GM12878 (cell line): Measurements from ENCODE around the gene NIN. TPM values are rescaled to one million over a fixed set of nuclear protein-coding genes. Genes with fewer than 3 reads are reported as not detected.

Experiments
- CREB1 ChIP-seq: IDR thresholded peaks from 2 replicates; pipeline ENCODE4 v1.6.1; 2012; ENCODE audit warnings: low read depth, mild to moderate bottlenecking, inconsistent platforms
- CREM ChIP-seq: IDR thresholded peaks from 2 replicates; pipeline ENCODE4 v1.6.1; 2014; ENCODE audit warnings: antibody characterized with exemption, low read depth
- EP300 ChIP-seq, 2 experiments: fragments of 150-350 bp in 1 of 2; IDR thresholded peaks; 2 replicates each; pipeline ENCODE4 v1.6.1; 2011 to 2012; ENCODE audit warnings: low read depth in 2 of 2, low read length in 2 of 2, borderline replicate concordance in 1 of 2, improper control_type of control experiment in 1 of 2, inconsistent platforms in 1 of 2; ENCODE audit not compliant: control insufficient read depth in 1 of 2
- ESRRA ChIP-seq: IDR thresholded peaks from 2 replicates; pipeline ENCODE4 v1.6.1; 2012; ENCODE audit warnings: mild to moderate bottlenecking, low read length, improper control_type of control experiment
- EZH2 ChIP-seq: IDR thresholded peaks from 2 replicates; pipeline ENCODE4 v1.6.1; 2012; ENCODE audit warnings: low read depth, mild to moderate bottlenecking, control low read depth, inconsistent platforms, low read length, borderline replicate concordance; ENCODE audit not compliant: control insufficient read depth
- FOS ChIP-seq: IDR thresholded peaks from 3 replicates; pipeline ENCODE4 v1.6.1; 2011; ENCODE audit warnings: borderline replicate concordance; ENCODE audit not compliant: insufficient read length; ENCODE audit errors: extremely low read depth
- IRF4 ChIP-seq: IDR thresholded peaks from 2 replicates; pipeline ENCODE4 v1.6.1; 2011; ENCODE audit warnings: low read depth, low read length
- KAT2A ChIP-seq: conservative IDR thresholded peaks from 2 replicates; pipeline ENCODE4 v1.6.1; 2011; ENCODE audit warnings: low read depth, low read length; ENCODE audit not compliant: control insufficient read depth
- MYC ChIP-seq: IDR thresholded peaks from 2 replicates; pipeline ENCODE4 v1.6.1; 2011; ENCODE audit warnings: mild to moderate bottlenecking, low read length, moderate library complexity, inconsistent platforms; ENCODE audit not compliant: insufficient read depth, insufficient replicate concordance, insufficient read length, severe bottlenecking
- NFXL1 ChIP-seq: fragments of 450-650 bp; IDR thresholded peaks from 2 replicates; pipeline ENCODE4 v1.6.1; 2017; ENCODE audit warnings: antibody characterized with exemption, mild to moderate bottlenecking, borderline replicate concordance
- SMC3 ChIP-seq: IDR thresholded peaks from 2 replicates; pipeline ENCODE4 v1.6.1; 2011; ENCODE audit warnings: low read length, improper control_type of control experiment, borderline replicate concordance
- STAT3 ChIP-seq: IDR thresholded peaks from 2 replicates; pipeline ENCODE4 v1.6.1; 2011; ENCODE audit warnings: low read depth, low read length, improper control_type of control experiment
- TCF12 ChIP-seq: IDR thresholded peaks from 2 replicates; pipeline ENCODE4 v1.6.1; 2011; ENCODE audit warnings: low read depth, mild to moderate bottlenecking, low read length
- TCF3 ChIP-seq: IDR thresholded peaks from 2 replicates; pipeline ENCODE4 v1.6.1; 2012; ENCODE audit warnings: low read depth, mild to moderate bottlenecking, low read length, borderline replicate concordance; ENCODE audit not compliant: insufficient read depth
- polyA plus RNA-seq, 11 experiments: library from polyadenylated mRNA; depleted of rRNA in 4 of 11; unstranded in 6 of 11; stranded (reverse) in 5 of 11; fragments of >200 nt; fragmentation: Nextera tagmentation in 4 of 11; fragmentation: Illumina TruSeq in 1 of 11; extraction: Ambion mirVana in 4 of 11; extraction: Trizol in 1 of 11; gene quantifications; 1 replicate in 1 of 11; 2 replicates in 10 of 11; pipeline versions ENCODE4 v1.2.1 to v1.2.3, GENCODE V29; 2011 to 2016; ENCODE audit warnings: inconsistent platforms in 2 of 11, missing spikeins in 2 of 11, low read depth in 1 of 11
- total RNA-seq, 4 experiments: library from RNA; depleted of rRNA in 3 of 4; stranded (reverse); fragments of >200 nt in 3 of 4; fragmentation: Illumina TruSeq in 1 of 4; extraction: Trizol in 1 of 4; gene quantifications; 2 replicates each; pipeline versions ENCODE4 v1.2.1 to v1.2.3, GENCODE V29; 2013 to 2021
- TF ChIP-seq, protein P1 (sequence below): fragments of 450-650 bp; formaldehyde crosslinking; IDR thresholded peaks from 2 replicates; pipeline ENCODE4 v1.4.0; 2022; ENCODE audit warnings: mild to moderate bottlenecking, moderate library complexity
- TF ChIP-seq, protein P2 (sequence below): fragments of 150-350 bp; IDR thresholded peaks from 2 replicates; pipeline ENCODE4 v1.6.1; 2016; ENCODE audit warnings: low read depth, low read length
- TF ChIP-seq, protein P3 (sequence below): IDR thresholded peaks from 2 replicates; pipeline ENCODE4 v1.6.1; 2011; ENCODE audit warnings: borderline replicate concordance, low read depth, mild to moderate bottlenecking, moderate library complexity, mixed read lengths, low read length; ENCODE audit not compliant: insufficient read depth; ENCODE audit errors: extremely low read length

Gene NIN
- total and polyA plus RNA-seq, 10 of the 15 experiments (the other 5 are each of a cell fraction or from before 2014, with no cell fraction given) = 16.2 to 135 (median 70.3) TPM

DNA sequence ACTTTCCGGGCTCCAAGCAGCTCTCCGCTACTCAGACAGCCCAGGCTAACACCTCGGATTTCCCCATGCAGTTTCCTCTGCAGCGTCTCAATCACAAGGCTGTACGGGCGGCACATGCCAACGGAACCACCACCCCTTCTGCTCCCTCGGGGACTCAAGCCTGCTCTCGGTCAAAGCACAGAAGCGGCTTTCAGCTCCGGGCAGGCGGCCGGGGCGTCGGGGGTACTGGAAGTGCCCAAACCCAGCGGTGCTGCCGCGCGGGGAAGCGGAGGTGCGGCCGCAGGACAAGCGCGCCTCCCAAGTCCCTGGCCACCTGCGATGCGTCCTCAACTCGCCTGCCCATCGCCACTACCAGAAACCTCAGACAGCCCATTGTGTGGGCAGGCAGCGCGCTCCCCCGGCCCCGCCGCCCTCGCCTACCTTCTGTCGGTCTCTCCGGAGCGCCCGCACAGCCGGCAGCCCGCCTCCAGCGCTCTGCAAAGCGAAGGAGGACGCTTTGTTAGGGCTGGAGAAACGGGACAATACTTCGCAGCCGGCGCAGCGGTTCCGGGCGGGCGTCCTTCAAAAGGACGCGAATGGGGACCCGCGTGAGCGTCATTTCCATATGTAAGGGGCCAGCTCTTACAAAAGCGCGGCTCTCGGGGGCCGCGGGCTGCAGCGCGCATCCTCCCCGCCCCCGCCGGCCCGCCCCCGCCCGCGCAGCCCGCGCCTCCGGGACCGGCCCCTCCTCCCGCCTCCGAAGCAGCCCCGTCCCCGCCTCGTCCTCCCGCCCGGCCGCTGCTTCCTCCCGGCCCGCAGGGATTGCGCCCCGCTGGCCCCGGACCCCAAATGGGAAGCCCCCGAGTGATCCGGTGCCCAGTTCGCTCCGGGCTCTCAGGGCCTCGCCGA lies 674 bp downstream of the NIN start (continued):
- no peak for TF ChIP-seq EP300 (IDR thresholded peaks at IDR 0.05; ENCODE audit: borderline replicate concordance in 1 of 2, control insufficient read depth in 1 of 2, low read depth in 2 of 2, low read length in 2 of 2)
- no peak for TF ChIP-seq TCF12
- TF ChIP-seq CREM = no peak; the same call in 1 of the 2 replicates
- TF ChIP-seq EZH2 = no peak
- TF ChIP-seq NFXL1 = no peak
- TF ChIP-seq MYC = no peak
- TF ChIP-seq FOS = no peak
- TF ChIP-seq ESRRA = no peak
- TF ChIP-seq IRF4 = no peak
- TF ChIP-seq TCF3 = no peak
- TF ChIP-seq, protein P1, sequence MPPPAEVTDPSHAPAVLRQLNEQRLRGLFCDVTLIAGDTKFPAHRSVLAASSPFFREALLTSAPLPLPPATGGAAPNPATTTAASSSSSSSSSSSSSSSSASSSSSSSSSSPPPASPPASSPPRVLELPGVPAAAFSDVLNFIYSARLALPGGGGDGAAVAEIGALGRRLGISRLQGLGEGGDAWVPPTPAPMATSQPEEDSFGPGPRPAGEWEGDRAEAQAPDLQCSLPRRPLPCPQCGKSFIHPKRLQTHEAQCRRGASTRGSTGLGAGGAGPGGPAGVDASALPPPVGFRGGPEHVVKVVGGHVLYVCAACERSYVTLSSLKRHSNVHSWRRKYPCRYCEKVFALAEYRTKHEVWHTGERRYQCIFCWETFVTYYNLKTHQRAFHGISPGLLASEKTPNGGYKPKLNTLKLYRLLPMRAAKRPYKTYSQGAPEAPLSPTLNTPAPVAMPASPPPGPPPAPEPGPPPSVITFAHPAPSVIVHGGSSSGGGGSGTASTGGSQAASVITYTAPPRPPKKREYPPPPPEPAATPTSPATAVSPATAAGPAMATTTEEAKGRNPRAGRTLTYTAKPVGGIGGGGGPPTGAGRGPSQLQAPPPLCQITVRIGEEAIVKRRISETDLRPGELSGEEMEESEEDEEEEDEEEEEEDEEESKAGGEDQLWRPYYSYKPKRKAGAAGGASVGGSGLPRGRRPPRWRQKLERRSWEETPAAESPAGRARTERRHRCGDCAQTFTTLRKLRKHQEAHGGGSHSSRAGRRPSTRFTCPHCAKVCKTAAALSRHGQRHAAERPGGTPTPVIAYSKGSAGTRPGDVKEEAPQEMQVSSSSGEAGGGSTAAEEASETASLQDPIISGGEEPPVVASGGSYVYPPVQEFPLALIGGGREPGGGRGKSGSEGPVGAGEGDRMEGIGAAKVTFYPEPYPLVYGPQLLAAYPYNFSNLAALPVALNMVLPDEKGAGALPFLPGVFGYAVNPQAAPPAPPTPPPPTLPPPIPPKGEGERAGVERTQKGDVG = no peak
- 0 out of 2 replicates have a peak, but pooled peaks have one; percentile 25 for TF ChIP-seq CREB1
- no peak for TF ChIP-seq STAT3
- TF ChIP-seq, protein P2, sequence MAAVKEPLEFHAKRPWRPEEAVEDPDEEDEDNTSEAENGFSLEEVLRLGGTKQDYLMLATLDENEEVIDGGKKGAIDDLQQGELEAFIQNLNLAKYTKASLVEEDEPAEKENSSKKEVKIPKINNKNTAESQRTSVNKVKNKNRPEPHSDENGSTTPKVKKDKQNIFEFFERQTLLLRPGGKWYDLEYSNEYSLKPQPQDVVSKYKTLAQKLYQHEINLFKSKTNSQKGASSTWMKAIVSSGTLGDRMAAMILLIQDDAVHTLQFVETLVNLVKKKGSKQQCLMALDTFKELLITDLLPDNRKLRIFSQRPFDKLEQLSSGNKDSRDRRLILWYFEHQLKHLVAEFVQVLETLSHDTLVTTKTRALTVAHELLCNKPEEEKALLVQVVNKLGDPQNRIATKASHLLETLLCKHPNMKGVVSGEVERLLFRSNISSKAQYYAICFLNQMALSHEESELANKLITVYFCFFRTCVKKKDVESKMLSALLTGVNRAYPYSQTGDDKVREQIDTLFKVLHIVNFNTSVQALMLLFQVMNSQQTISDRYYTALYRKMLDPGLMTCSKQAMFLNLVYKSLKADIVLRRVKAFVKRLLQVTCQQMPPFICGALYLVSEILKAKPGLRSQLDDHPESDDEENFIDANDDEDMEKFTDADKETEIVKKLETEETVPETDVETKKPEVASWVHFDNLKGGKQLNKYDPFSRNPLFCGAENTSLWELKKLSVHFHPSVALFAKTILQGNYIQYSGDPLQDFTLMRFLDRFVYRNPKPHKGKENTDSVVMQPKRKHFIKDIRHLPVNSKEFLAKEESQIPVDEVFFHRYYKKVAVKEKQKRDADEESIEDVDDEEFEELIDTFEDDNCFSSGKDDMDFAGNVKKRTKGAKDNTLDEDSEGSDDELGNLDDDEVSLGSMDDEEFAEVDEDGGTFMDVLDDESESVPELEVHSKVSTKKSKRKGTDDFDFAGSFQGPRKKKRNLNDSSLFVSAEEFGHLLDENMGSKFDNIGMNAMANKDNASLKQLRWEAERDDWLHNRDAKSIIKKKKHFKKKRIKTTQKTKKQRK = no peak
- no peak for TF ChIP-seq KAT2A
- TF ChIP-seq, protein P3, sequence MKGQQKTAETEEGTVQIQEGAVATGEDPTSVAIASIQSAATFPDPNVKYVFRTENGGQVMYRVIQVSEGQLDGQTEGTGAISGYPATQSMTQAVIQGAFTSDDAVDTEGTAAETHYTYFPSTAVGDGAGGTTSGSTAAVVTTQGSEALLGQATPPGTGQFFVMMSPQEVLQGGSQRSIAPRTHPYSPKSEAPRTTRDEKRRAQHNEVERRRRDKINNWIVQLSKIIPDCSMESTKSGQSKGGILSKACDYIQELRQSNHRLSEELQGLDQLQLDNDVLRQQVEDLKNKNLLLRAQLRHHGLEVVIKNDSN = no peak
- no peak for TF ChIP-seq SMC3
